GM23338 (cell line): ENCODE data around the gene ZDHHC18. TPM values are rescaled to one million over a fixed set of nuclear protein-coding genes. Genes with fewer than 3 reads are reported as not detected.

Source experiments
- ATAC-seq: fragments of 200-7000 bp; cut with Tn5 transposase; 3 replicates; pipeline ENCODE4 v1.9.1; 2020
- DNase-seq: peaks from one replicate; pipeline ENCODE4 v3.0.0-alpha.2; 2015; ENCODE audit warnings: low spot score
- H2AFZ ChIP-seq: fragments of 200-600 bp; sonication (generic); 2 replicates; pipeline ENCODE4 v1.8.0; 2016; ENCODE audit warnings: antibody characterized with exemption, mild to moderate bottlenecking, moderate library complexity
- H3F3A ChIP-seq: fragments of 200-600 bp; sonication (generic); replicated peaks from 2 replicates; pipeline ENCODE4 v1.8.0; 2017; ENCODE audit warnings: antibody characterized with exemption, mixed run types, low read depth
- H3K27ac ChIP-seq: fragments of 200-600 bp; sonication (generic); 2 replicates; pipeline ENCODE4 v1.6.1; 2016; ENCODE audit warnings: low read depth
- H3K27me3 ChIP-seq: fragments of 200-600 bp; sonication (generic); 2 replicates; pipeline ENCODE4 v1.8.0; 2016; ENCODE audit warnings: mild to moderate bottlenecking, mixed run types, moderate library complexity; ENCODE audit not compliant: insufficient read depth
- H3K36me3 ChIP-seq: fragments of 200-600 bp; sonication (generic); 2 replicates; pipeline ENCODE4 v1.8.0; 2016; ENCODE audit warnings: mild to moderate bottlenecking; ENCODE audit not compliant: insufficient read depth
- H3K4me1 ChIP-seq: fragments of 200-600 bp; sonication (generic); 2 replicates; pipeline ENCODE4 v1.8.0; 2016; ENCODE audit warnings: mild to moderate bottlenecking, moderate library complexity; ENCODE audit not compliant: insufficient read depth
- H3K4me2 ChIP-seq: fragments of 200-600 bp; sonication (generic); 2 replicates; pipeline ENCODE4 v1.7.1; 2017; ENCODE audit warnings: mixed run types
- H3K4me3 ChIP-seq: fragments of 200-600 bp; sonication (generic); 2 replicates; pipeline ENCODE4 v1.6.1; 2016; ENCODE audit warnings: mixed run types
- H3K79me2 ChIP-seq: fragments of 200-600 bp; sonication (generic); replicated peaks from 2 replicates; pipeline ENCODE4 v1.8.0; 2017; ENCODE audit warnings: mild to moderate bottlenecking; ENCODE audit not compliant: insufficient read depth
- H3K9me2 ChIP-seq: fragments of 200-600 bp; sonication (generic); 2 replicates; pipeline ENCODE4 v1.8.0; 2017; ENCODE audit not compliant: insufficient read depth
- H4K20me1 ChIP-seq: fragments of 200-600 bp; sonication (generic); replicated peaks from 2 replicates; pipeline ENCODE4 v1.8.0; 2017; ENCODE audit warnings: mild to moderate bottlenecking; ENCODE audit not compliant: insufficient read depth
- H3K27ac Mint-ChIP-seq: 2 replicates; pipeline ENCODE4 v1.8.0; 2020; ENCODE audit warnings: inconsistent platforms, mild to moderate bottlenecking, moderate library complexity, mixed read lengths
- H3K27me3 Mint-ChIP-seq: 3 replicates; pipeline ENCODE4 v1.8.0; 2022; ENCODE audit warnings: low read depth, mild to moderate bottlenecking, moderate library complexity, mixed read lengths, inconsistent platforms; ENCODE audit not compliant: insufficient read depth, poor library complexity
- H3K36me3 Mint-ChIP-seq: 3 replicates; pipeline ENCODE4 v1.8.0; 2021; ENCODE audit warnings: low read depth, mild to moderate bottlenecking, inconsistent platforms, moderate library complexity, mixed read lengths
- H3K4me1 Mint-ChIP-seq: 3 replicates; pipeline ENCODE4 v1.8.0; 2020; ENCODE audit warnings: mild to moderate bottlenecking, inconsistent platforms, mixed read lengths
- H3K4me3 Mint-ChIP-seq: 3 replicates; pipeline ENCODE4 v1.8.0; 2021; ENCODE audit warnings: moderate library complexity, mild to moderate bottlenecking, inconsistent platforms, mixed read lengths
- H3K9me3 Mint-ChIP-seq: 3 replicates; pipeline ENCODE4 v1.8.0; 2020; ENCODE audit warnings: moderate library complexity, mild to moderate bottlenecking, inconsistent platforms, mixed read lengths
- REST ChIP-seq: IDR thresholded peaks from one replicate; pipeline ENCODE4 v1.6.1; 2018; ENCODE audit warnings: antibody characterized with exemption; ENCODE audit not compliant: unreplicated experiment
- ZNF462 ChIP-seq: fragments of 250-450 bp; sonication (Bioruptor Pico); IDR thresholded peaks from 2 replicates; pipeline ENCODE4 v1.5.0; 2020; ENCODE audit warnings: mild to moderate bottlenecking, moderate library complexity
- polyA plus RNA-seq: library from polyadenylated mRNA; unstranded; fragments of >200 nt; fragmentation: Nextera tagmentation; extraction: Ambion mirVana; gene quantifications from 2 replicates; pipeline ENCODE4 v1.2.1, GENCODE V29; 2016
- total RNA-seq: library from RNA; depleted of rRNA; stranded (reverse); fragments of >200 nt; shearing (Covaris generic); gene quantifications from 2 replicates; pipeline ENCODE4 v1.2.3, GENCODE V29; 2014

Gene ZDHHC18
- total and polyA plus RNA-seq, 2 experiments from 2014 or later, result 6.3 to 26.8 TPM

- TF ChIP-seq ZNF462 (CRISPR knock-in tag), result no peak
These were observed 35.3 kb upstream of the ZDHHC18 start (continued) for GRCh38 chr1:26791148-26791547.

GRCh38 chr1:26791626-26792025 lies 34.9 kb upstream of the ZDHHC18 start:
- TF ChIP-seq REST, result no peak
- Mint-ChIP-seq H3K27me3 (peaks cover 10% of the 10 kb centered on the region), H3K9me3 (no peaks in the 10 kb centered on the region; the same call in 1 of the 3 replicates), H3K36me3 (peaks cover 14% of the 10 kb centered on the region; the same call in 2 of the 3 replicates), H3K4me1 (peaks cover 12% of the 10 kb centered on the region), H3K4me3 (no peak overlapping the region), H3K27ac (no peak overlapping the region)
- DNase-seq (no peak), ATAC-seq (no peak)
- no peaks in the 10 kb centered on the region for H3K9me2 ChIP-seq
- no peak overlapping the region for H3K4me3 ChIP-seq
- H3K27me3 ChIP-seq, result no peaks in the 10 kb centered on the region
- H3K4me1 ChIP-seq, result peaks cover 14% of the 10 kb centered on the region
- H2AFZ ChIP-seq, result no peak overlapping the region
- H3K27ac ChIP-seq, result no peak overlapping the region
- no peaks in the 10 kb centered on the region for H3K79me2 ChIP-seq
- peaks cover 4% of the 10 kb centered on the region for H4K20me1 ChIP-seq
- H3F3A ChIP-seq, result peaks cover 11% of the 10 kb centered on the region; the same call in 1 of the 2 replicates
- no peaks in the 10 kb centered on the region for H3K36me3 ChIP-seq
- no peak overlapping the region for H3K4me2 ChIP-seq
